A172 (cell line): ENCODE measurements around the gene EVX2. TPM values are rescaled to one million over a fixed set of nuclear protein-coding genes. Genes with fewer than 3 reads are reported as not detected.

Experiments used
- DNase-seq: peaks from one replicate; pipeline ENCODE4 v3.0.0-alpha.2; 2015; ENCODE audit warnings: low spot score
- total RNA-seq: library from RNA; depleted of rRNA; stranded (reverse); fragments of >200 nt; shearing (Covaris generic); gene quantifications from 2 replicates; pipeline ENCODE4 v1.2.3, GENCODE V29; 2014; rRNA removed

Gene EVX2
- not detected in 2 replicates for total RNA-seq

DNA sequence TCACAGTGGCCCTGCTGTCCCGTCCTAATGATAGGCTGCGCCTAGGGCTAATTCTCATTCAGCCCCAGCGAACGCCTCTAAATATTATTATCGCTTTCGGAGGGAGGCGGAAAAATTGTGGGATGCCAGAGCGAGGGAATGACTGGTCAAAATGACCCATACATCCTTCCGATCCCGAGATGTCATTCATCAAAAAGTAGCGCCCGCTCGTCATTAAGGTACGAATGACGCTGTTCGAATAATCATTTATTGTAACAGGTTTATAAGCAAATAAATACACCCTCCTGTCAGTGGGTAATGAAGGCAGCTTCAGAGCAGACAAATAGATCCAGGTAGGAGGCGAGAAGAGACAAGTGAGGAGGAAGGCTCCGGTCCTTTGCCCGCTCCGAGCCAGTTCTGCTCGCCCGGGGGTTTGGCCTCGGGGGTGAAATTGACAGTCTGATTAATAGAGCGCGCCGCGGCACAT, at the start of gene EVX2:
TSS of gene EVX2 (minus strand) at position 167 of the 466 bp plus-strand sequence. CDS start 186 bp downstream, outside the sequence.
- no peak for DNase-seq

- DNase-seq, result no peak
Measured at GRCh38 chr2:176133389-176133788, 49.6 kb upstream of the EVX2 start.

DNA sequence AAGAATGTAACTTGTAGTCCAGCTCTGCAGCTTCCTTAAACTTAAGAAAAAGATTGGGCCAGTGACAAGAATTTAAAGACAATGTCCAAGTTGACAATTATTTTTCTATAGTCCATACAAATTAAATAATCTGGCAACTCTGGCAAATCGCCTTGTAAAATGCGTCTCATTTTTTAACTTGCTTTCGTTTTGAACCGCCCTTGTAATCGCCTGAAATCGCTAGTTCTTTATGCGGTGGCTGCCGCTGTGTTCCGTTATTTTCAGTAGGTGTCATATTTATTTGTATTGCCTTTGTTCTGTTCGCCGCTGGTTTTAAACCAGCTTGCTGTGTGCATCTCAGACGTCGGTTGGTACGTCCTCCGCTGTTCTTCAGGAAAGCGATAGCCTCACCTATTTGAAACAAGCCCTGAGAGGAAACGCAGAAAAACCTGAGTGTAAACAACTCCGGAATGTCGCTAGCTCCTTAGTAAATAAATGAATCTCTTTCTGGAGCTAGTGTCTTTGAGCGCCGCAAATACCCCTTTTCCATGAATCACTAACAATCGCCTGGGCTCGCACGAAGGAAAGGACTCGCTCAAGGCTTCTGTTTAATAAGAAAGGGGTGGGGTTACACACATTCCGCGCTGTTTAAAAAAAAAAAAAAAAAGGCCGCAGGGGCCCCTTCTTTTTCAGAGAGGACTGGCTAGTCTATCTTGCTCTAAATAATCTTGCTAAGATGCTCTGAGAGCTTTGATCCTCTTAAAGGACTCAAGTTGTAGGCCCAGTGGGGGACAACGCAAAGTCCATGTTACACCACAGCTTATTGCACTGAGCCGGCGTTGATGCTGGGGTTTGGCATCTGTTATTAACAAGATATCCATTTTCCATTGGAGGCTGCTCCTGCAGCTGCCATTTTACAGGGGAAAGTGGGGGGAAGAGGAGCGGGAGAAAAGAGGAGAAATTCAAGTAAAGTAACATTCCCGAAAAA, 48.7 kb upstream of the EVX2 start:
- DNase-seq, result peak; percentile 62

DNA sequence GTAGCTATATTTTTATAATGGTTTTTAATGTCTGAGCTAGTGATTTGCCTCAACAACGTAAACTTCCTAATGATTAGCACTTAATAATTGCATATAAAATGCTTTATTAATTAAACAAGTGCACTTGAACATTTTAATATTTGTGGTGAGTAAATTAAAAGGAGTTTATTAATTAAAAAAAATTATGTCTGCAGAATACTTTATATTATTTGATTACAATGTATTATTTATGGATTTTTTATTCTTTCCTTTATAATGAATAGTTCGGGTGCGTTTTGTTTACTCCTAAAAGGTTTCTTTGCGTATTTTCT, 48.0 kb upstream of the EVX2 start:
- no peak for DNase-seq

GRCh38 chr2:176130957-176131847, 47.4 kb upstream of the EVX2 start:
- DNase-seq, result peak; percentile 4

- DNase-seq, result peak; percentile 53
Measured at GRCh38 chr2:176130147-176130956, 46.6 kb upstream of the EVX2 start.

DNA sequence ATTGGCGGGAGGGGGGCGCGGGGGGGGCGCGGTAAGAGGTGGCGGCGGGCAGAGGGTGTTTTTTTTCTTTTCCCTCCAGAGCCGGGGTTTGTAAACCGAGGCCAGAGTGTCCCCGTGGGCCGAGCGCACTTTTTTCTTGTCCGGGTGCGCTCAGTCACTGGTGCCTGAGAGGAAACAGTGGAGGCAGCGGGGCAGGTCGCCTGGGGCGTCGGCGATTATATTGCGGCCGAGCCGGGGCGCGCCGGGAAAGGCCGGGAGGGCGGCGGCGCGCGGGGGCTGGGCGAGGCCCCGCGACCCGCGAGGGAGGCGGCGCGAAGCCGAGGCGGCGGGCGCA, 46.0 kb upstream of the EVX2 start:
- DNase-seq, result peak; percentile 14

DNA sequence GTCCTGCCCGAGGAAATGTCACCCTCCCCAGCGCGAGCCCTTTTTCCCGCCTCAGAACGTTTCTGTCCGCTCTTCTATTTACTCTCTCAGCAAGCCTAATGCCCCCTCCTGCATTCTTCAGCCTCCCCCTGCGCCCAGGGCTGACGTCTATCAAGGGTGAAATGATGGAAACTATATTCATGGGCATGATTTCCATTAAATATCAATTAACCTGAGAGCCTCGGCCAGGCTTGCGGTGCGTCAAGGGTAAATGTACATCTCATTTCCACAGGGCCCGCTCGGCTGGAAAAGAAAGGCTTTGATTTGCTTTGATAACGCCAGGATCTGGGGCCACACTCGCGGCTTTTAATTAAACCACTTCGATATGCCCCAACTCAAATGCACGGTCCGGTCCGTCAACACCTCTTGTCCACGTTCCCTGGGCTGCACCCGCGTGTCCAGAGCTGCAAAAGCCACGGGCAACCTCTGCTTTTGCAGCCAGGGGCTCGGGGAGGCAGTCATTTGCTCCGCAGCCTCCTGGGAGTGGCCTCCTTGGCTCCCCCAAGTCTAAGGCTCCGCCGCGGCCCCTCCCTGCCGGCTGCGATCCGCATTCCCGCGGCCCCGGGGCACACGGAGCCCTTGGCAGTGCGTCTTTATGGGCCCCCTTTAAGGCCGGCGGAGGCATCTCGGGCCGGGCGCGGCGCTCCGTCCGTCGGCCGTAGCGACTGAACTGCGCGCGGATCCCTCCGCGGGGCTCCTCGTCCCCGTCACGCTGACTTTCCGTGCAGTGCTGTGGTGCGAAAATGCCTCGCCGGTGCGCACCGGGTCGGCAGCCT, 45.4 kb upstream of the EVX2 start, which contains the start of gene HOXD8:
TSS of gene HOXD8 (plus strand) at position 724 of the 815 bp plus-strand sequence. CDS start 662 bp downstream, outside the sequence.
- peak; percentile 32 for DNase-seq

DNA sequence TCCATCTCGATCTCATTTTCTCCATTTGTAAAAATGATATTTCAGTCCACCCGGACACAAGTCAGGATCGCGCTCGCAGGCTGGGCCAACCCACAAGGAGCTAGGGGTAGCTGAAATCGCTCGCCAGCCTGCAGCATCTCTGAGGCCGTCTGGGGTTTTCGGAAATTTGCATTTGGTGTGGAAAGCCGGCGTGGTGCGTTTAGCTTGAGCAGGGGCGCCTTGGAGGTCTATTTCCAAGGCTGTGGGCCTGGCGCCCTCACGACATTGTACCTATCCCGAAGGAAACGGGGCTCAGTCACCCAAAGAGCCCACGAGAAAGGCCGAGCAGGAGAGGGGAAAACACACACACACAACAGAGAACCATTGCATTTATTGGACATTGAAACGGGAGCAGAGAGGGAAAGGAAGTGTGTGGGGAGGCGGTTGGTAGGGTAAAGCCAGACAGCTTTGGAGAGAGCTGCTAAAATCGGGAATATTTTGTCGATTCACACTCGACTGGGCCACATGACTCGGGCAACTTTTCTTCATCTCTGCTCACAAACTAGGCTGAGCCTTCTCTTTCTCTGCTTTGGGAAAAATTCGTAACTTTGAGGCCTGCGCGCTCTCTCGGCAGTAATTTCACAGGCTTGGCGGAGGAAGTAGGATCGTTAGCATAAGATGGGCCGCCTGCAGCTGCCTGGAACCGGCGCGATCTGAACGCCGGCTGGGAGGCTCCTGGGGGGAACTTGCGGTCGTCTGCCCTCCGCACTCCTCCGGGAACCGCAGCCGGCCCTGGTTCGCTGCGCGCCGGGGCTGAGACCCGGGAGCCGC, 44.6 kb upstream of the EVX2 start:
- DNase-seq, result no peak

GRCh38 chr2:176127774-176128072, 44.0 kb upstream of the EVX2 start:
- DNase-seq, result no peak

GRCh38 chr2:176126929-176127773, 43.4 kb upstream of the EVX2 start:
- DNase-seq, result peak; percentile 53

DNA sequence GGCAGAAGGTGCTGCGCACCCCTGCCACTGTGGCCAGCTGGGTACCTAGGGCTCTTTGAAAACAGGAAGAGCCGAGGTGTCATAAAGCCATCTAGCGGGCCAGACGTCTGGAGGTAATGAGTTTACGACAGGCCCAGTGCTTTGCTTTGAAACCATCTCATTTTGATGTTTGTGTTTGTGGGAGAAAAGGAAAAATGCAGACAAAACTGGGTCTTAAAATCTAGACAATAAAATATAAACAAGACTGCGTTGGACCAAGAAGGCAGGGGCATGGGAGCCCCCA, 42.0 kb upstream of the EVX2 start:
- no peak for DNase-seq

DNA sequence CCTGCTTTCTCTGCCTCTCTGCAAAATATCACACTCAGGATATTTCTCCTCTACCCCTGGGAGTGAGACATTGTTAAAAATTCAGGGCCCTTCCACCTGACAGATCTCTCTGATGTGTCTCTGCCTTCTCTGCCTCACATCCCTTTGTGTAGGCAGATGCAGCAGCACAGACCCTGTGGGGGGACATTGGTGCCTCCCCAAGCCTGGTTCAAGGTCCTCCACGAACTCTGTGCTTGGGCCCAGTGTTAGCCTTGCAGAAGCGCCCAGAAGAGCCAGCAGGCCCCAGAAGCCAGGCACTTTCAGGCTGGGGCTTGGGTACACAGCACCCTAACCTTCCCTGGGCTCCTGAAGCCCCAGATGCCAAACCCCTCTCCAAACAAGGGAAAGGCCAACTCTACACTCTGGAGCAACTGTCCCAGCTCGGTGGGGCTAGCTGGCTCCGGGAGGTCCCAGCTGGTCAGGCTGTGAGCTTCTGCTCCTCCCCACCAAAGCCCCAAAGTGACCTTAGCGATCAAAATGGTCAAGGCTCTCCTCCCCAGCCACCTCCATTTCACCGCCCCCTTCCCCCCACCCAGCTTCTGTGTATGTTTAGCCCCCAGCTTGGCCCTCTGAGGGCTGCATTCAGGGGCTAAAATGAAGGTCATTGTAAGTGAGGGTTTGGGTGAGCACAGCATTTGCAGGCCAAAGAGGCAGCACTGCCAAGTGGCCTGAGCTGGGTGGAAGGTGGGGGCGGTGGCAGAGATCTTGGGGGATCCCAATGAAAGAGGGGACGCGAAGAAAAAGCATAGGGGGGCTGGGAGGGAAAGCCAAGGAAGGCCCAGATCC, 41.4 kb upstream of the EVX2 start:
- no peak for DNase-seq

DNA sequence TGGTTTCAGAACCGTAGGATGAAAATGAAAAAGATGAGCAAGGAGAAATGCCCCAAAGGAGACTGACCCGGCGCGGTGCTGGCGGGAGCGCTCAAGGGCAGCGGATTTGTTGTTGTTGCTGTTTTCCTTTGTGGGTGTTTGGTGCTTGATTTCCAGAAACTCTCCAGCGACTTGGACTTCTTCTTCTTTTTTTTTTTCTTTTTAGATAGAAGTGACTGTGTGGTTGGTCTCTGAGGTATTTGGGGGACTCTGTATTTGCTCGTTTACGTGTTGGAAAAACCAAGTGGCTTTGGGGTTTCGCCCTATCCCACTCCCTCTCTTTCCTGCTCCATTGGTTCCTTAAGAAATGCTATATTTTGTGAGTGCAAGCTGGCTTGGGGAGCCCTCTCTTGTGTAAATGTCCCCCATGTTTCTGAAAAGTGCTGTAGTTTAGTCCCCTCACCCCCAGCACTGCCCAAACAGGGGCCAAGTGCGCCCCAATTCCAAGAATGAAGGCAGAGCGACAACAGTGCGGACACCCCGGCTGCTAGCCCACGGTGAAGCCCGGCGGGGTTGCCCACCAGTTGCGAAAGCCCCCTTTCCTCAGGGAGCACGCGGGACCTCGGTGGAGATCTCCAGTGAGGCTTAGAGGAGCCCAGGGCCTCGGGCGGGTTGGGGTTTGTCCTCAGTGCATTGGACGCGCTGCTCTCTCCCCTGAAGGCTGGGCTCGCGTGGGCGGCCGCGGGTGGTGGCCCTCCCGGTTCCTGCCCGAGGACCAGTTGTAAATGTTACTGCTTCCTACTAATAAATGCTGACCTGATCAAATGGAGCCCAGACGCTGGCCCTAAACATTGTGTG, 40.6 kb upstream of the EVX2 start:
- no peak for DNase-seq

DNA sequence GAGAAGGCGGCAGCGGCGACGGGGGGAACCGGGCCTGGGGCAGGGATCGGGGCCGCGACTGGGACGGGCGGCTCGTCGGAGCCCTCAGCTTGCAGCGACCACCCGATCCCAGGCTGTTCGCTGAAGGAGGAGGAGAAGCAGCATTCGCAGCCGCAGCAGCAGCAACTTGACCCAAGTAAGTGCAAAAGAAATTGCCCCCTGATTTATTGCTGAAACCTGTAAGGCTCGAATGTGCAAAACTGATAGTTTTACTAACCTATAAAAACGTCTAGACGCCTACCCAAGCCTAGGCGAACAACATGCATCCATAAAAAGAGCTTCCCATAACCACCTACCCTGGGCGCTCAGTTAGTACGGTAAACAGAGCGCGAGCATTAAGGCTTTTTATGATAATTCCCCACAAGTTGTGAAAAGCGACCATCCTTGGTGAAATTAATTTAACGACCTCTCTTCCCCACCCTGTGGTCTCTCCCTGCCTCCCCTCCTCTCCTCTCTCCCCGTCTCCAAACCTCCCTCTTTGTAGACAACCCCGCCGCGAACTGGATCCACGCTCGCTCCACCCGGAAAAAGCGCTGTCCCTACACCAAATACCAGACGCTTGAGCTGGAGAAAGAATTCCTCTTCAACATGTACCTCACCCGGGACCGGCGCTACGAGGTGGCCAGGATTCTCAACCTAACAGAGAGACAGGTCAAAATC, 39.8 kb upstream of the EVX2 start:
- no peak for DNase-seq

- no peak for DNase-seq
Measured at GRCh38 chr2:176122683-176123410, 39.1 kb upstream of the EVX2 start, which contains the start of gene HOXD9. HOXD9 (plus strand) TSS chr2:176122719; CDS start chr2:176122769, 50 bp downstream.
